ENCODE measurements around the gene PRTG.
A peak's percentile ranks its signal among the peaks of the same experiment; 100 is the strongest.

The PRTG gene

DNA sequence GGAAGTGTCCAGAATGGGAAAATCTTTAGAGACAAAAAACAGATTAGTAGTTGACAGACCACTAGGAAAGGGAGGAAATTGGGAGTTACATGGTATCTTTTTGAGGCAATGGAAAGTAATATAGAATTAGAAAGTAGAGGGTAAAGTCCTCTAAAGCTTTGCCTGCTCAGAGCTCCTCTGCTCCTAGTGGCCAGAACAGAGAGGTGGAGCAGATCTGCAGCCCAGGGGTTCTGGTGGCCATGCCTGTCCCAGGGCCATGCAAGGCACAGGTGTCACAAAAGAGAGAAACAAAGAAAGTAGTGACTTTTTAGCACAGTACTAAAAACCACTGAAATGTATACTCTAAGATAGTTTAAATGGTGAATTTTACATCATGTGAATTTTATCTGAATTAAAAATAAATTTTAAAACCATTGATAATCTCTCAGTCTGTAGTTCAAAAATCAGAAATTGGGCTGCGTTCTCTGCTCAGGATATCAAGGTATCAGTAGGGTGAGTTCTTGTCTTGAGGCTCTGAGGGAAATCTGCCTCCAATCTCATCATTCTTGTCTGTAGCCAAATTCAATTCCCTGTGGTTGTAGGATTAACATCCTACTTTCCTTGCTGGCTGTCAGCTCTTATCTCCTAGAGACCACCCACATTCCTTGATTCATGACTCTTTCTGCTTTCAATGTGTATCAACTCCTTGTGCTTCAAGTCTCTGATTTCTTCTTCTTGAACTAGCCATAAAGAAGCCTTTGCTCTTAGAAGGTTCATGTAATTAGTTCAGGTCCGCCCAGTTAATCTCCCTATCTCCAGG is 178.4 kb downstream of the PRTG start:
- DNase-seq (ENCODE audit: low spot score) = peak; percentile 23

DNA sequence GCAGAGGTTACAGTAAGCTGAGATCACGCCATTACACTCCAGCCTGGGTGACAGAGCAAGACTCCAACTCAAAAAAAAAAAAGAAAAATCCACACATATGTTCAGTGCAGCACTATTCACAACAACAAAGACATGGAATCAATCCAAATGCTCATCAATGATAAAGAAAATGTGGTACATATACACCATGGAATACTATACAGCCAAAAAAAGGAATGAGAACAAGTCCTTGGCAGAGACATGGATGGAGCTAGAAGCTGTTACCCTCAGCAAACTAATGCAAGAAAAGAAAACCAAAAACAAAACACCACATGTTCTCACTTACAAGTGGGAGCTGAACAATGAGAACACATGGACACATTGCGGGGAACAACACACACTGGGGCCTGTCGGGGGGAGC is 180.4 kb downstream of the PRTG start:
- no peak for DNase-seq (ENCODE audit: low spot score)
